ENCODE measurements around the gene GPR55.

GPR55 gene

DNA sequence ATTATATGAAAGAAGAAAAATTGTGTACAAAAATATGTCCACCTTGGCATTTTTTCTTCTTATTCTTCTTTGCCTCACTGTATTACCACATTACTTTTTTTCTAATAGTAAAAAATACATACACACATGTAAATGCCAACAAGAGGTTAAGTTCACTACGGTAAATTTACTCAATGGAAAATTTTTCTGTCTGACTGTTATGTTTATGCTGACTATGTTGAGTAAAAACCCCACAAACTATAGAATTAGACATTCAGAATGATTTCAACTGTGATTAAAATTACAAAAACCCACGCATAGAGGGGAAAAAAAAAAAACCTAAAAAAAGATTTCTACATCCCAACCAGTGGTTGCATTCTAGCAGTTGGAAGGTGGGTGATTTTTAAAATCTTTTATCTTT, 5.4 kb downstream of the GPR55 start:
- H3K9ac ChIP-seq = no peak overlapping the region
- H3K79me2 ChIP-seq = no peaks in the 10 kb centered on the region
- H3K27ac ChIP-seq = no peak overlapping the region
- TF ChIP-seq, protein P1, sequence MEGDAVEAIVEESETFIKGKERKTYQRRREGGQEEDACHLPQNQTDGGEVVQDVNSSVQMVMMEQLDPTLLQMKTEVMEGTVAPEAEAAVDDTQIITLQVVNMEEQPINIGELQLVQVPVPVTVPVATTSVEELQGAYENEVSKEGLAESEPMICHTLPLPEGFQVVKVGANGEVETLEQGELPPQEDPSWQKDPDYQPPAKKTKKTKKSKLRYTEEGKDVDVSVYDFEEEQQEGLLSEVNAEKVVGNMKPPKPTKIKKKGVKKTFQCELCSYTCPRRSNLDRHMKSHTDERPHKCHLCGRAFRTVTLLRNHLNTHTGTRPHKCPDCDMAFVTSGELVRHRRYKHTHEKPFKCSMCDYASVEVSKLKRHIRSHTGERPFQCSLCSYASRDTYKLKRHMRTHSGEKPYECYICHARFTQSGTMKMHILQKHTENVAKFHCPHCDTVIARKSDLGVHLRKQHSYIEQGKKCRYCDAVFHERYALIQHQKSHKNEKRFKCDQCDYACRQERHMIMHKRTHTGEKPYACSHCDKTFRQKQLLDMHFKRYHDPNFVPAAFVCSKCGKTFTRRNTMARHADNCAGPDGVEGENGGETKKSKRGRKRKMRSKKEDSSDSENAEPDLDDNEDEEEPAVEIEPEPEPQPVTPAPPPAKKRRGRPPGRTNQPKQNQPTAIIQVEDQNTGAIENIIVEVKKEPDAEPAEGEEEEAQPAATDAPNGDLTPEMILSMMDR (IDR thresholded peaks at IDR 0.05) = no peak
- no peak overlapping the region for H2AFZ ChIP-seq
- H3K9me3 ChIP-seq (ENCODE audit: control insufficient read depth, low read length) = no peaks in the 10 kb centered on the region
- no peak overlapping the region for H3K4me3 ChIP-seq (ENCODE audit: low read depth, low read length)
- H3K4me1 ChIP-seq = no peaks in the 10 kb centered on the region
- H3K27me3 ChIP-seq (ENCODE audit: control insufficient read depth, insufficient read depth, low read length) = no peaks in the 10 kb centered on the region
- H3K4me2 ChIP-seq (ENCODE audit: low read length) = no peak overlapping the region
- no peaks in the 10 kb centered on the region for H3K36me3 ChIP-seq (ENCODE audit: control insufficient read depth, insufficient read depth, low read length)

DNA sequence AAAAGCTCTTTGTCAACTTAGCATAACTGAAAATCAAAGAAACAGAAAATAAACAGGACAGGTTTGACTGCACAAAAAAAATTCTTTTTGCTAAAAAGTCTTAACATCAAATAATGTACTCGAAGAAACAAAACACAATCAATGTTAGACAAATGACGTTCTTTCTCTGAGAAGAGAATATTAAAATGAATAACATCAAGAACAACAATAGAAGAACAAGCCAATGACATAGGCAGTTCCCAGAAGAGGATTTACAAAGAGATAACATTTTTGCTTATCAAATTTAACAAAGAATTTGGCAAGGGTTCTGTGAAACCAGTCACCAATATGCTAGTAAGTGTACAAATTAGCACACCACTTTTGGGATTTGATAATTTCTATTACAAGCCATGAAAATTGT, 5.8 kb downstream of the GPR55 start:
- Histone ChIP-seq H3K79me2 (no peaks in the 10 kb centered on the region), H3K36me3 (ENCODE audit: control insufficient read depth, insufficient read depth, low read length) (no peaks in the 10 kb centered on the region), H3K27me3 (ENCODE audit: control insufficient read depth, insufficient read depth, low read length) (no peaks in the 10 kb centered on the region), H2AFZ (no peak overlapping the region), H3K4me2 (ENCODE audit: low read length) (no peak overlapping the region), H3K9ac (no peak overlapping the region), H3K4me1 (no peaks in the 10 kb centered on the region), H3K9me3 (ENCODE audit: control insufficient read depth, low read length) (no peaks in the 10 kb centered on the region), H3K4me3 (ENCODE audit: low read depth, low read length) (no peak overlapping the region), H3K27ac (no peak overlapping the region)
- TF ChIP-seq, protein P1 (IDR thresholded peaks at IDR 0.05) = no peak

DNA sequence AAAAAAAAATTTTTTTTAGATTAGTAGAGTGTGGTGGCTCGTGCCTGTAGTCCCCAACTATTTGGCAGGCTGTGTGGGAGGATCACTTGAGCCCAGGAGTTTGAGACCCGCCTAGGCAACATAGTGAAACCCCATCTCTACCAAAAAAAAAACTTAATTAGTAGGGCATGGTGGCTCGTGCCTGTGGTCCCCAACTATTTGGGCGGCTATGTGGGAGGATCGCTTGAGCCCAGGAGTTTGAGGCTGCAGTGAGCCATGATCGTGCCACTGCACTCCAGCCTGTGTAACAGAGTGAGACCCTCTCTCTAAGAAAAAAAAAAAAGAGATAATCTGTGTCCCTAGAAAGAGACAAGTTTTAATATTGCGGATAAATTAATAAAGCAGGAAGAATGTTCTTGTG, 8.8 kb downstream of the GPR55 start:
- TF ChIP-seq, protein P1 (IDR thresholded peaks at IDR 0.05) = no peak
- Histone ChIP-seq H3K4me1 (no peaks in the 10 kb centered on the region), H3K27me3 (ENCODE audit: control insufficient read depth, insufficient read depth, low read length) (no peaks in the 10 kb centered on the region), H3K9ac (no peak overlapping the region), H3K4me2 (ENCODE audit: low read length) (no peak overlapping the region), H3K27ac (no peak overlapping the region), H3K36me3 (ENCODE audit: control insufficient read depth, insufficient read depth, low read length) (no peaks in the 10 kb centered on the region), H2AFZ (no peak overlapping the region), H3K4me3 (ENCODE audit: low read depth, low read length) (no peak overlapping the region), H3K9me3 (ENCODE audit: control insufficient read depth, low read length) (no peaks in the 10 kb centered on the region), H3K79me2 (no peaks in the 10 kb centered on the region)

DNA sequence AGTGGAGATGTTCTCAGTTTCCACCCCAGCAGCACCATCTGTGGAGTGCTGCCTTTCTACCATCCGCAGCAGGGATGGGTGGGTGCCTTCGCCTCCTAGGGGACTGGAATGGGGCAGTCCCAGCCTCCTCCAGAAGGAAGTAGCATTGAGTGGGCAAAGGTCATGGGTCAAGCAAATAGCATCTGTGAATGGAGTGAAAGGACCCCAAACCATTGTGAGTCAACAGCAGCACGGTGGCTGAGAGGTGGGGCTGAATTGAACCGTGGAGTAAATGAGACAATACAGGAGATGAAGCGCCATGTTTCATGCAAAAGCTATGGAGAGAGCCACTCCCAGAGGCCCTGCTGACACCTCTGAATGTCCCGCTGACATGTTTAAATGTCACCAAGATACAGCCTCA, 9.7 kb downstream of the GPR55 start:
- Histone ChIP-seq H3K27ac (no peak overlapping the region), H3K27me3 (ENCODE audit: control insufficient read depth, insufficient read depth, low read length) (no peaks in the 10 kb centered on the region), H3K4me2 (ENCODE audit: low read length) (no peak overlapping the region), H2AFZ (no peak overlapping the region), H3K79me2 (no peaks in the 10 kb centered on the region), H3K36me3 (ENCODE audit: control insufficient read depth, insufficient read depth, low read length) (no peaks in the 10 kb centered on the region), H3K4me1 (no peaks in the 10 kb centered on the region), H3K4me3 (ENCODE audit: low read depth, low read length) (no peak overlapping the region), H3K9me3 (ENCODE audit: control insufficient read depth, low read length) (no peaks in the 10 kb centered on the region), H3K9ac (no peak overlapping the region)
- TF ChIP-seq, protein P1 (IDR thresholded peaks at IDR 0.05) = no peak

DNA sequence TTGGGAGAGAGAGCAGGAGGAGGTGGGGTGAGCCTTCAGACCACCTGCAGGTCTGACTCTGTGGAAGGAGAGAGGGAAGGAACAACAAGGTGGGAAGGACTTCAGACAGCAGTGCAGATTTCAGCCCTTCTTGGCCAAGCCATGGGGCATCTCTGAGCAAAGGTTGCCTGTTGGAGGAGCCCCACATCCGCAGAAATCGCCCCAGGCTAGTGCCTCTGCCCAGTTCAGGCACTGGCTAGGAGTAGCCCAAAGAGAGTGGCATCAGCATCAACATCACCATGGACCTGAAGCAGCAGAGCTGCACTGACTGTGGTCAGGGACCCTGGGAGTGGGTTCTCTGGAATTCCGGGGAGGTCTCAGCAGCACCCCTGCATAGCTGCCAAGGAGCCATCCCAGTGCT, 10.2 kb downstream of the GPR55 start:
- no peak overlapping the region for H3K4me2 ChIP-seq (ENCODE audit: low read length)
- no peak overlapping the region for H3K9ac ChIP-seq
- H3K27ac ChIP-seq = no peak overlapping the region
- no peak overlapping the region for H3K4me3 ChIP-seq (ENCODE audit: low read depth, low read length)
- no peaks in the 10 kb centered on the region for H3K79me2 ChIP-seq
- no peaks in the 10 kb centered on the region for H3K4me1 ChIP-seq
- H3K27me3 ChIP-seq (ENCODE audit: control insufficient read depth, insufficient read depth, low read length) = no peaks in the 10 kb centered on the region
- H3K36me3 ChIP-seq (ENCODE audit: control insufficient read depth, insufficient read depth, low read length) = no peaks in the 10 kb centered on the region
- TF ChIP-seq, protein P1 (IDR thresholded peaks at IDR 0.05) = no peak
- H2AFZ ChIP-seq = no peak overlapping the region
- H3K9me3 ChIP-seq (ENCODE audit: control insufficient read depth, low read length) = no peaks in the 10 kb centered on the region

Data from parathyroid adenoma (tissue), 2 donors.